NCI-H748 (cell line): Measurements from ENCODE around the gene MED26.
A peak's percentile ranks its signal among the peaks of the same experiment; 100 is the strongest.

Experiments
- DNase-seq: peaks from one replicate; lab custom pipeline; 2025; ENCODE audit not compliant: unreplicated experiment; lab: John Stamatoyannopoulos, UW

Gene MED26

DNA sequence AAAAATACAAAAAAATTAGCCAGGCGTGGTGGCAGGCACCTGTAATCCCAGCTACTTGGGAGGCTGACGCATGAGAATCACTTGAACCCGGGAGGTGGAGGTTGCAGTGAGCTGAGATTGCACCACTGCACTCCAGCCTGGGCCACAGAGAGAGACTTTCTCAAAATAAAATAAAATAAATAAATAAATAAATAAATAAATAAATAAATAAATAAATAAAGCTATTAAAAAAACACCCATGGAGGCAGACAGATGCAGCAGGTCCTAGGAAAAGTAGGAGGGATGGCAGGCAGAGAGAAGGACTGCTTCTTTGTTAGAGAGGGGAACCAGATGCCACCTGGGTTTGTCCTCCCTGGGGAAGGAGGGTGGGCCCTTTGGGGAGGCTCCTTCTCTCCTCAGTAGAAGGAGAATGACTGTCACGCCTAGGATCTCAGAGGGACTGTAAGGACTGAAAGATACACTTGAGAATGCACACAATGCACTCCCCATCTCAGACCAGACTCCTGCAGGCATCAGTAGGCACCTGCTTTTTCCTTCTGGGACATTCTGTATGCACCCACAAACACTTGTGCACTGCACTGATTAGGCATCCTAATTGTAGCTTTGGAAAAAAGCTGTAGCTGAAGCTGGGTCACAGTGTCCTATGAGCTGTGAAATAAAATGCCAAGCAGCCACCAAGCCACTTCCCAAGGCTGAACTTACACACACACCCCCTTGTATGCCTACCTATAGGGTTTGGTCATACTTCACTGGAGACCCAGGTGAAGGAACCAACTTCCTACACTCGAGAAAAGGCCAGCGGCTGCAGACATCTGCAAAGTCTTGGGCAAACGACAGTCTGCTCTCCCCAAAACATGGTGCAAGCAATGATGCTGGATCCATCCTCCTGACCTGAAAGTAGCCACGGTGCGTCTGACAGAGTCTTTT lies 36.9 kb downstream of the MED26 start:
- DNase-seq, result no peak

DNA sequence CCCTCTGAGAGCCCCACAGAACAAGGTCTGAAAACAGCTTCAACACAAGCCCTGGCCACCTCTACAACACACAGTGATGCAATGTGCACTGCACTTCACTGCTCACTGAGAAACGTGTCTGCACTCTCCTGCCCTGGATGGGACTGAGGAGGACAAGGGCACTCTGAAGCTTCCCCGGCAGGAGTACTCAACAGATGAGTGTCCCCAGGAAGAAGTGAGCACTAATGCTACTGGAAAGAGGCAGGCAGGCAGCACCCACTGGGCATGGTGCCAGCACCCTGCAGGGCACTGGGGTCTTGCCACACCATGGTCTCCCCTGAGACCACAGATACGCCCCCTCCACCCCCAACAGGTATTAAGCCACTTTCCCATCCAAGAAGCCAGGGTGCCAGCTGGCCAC lies 38.1 kb downstream of the MED26 start:
- no peak for DNase-seq

DNA sequence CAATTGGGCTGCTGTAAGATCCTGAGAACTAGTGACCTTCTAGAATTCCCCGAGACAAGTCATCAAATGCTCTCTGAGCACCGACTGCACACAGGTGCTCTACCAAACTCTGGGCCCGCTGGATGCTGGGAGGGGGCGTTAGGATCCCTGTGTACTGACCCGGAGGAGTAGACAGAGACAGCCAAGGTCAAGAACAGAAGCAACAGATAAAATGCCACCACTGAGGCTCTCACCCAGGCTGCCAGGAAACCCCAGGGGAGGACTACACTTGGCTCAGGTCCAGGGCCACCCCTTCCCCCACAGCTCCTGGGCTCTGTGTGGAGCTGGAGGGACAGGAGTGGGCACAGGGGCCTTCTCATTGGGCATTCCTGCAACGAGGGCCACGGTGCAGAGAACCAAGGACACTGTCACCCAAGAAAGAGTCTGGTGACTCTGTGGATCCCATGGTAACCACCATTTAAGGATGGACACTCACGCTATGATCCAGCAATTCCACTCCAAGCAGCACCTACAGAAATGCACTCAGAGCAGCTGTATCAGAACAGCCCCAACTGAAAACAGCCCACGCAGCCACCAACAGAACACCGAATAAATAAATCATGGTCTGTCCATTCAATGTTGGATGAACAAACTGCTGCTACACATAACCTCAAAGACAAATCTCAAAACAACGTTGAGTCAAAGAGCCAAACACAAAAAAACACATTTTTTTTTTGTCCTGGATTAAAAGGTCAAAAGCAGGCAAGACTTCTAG lies 39.0 kb downstream of the MED26 start:
- no peak for DNase-seq

GRCh38 chr19:16587833-16588823 lies 39.9 kb downstream of the MED26 start:
- no peak for DNase-seq

DNA sequence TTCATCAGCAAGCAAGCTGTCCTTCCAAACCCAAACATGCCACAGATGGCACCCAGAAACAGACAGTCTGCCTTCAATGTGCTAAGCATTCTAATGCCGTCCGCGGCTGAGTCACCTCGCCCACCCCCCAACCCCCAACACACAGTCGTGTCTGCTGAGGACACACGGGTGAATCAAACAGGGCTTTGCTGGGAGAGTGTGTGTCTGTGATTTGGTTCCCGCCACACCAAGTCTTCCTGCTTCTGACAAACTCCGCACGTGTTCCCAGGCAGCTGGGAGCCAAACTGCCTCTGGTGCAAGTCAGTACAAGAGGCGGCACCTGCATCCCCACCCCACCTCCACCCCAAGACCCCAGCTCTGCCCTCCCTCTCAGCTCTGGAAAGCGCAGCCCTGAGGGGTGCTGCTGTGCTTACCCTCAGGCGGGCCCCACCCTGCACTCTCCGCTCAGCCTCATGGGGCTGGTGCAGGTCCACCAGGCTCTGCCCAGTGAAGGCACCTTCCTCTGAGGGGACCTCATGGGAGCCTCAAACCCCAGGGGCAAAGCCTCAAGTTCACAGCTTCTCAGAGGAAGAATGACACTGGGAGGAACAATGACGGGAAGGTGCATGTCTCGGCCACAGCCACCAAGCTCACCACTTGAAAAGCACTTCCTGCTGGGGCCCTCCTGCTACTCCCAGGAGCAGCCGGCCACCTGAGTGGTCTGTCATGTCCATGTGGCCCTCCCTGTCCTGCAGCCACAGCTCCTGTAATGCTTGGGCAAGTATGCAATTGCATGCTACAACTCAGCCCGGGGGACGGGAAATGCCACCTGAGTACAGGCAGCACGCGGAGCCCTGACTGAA lies 40.8 kb downstream of the MED26 start:
- no peak for DNase-seq

DNA sequence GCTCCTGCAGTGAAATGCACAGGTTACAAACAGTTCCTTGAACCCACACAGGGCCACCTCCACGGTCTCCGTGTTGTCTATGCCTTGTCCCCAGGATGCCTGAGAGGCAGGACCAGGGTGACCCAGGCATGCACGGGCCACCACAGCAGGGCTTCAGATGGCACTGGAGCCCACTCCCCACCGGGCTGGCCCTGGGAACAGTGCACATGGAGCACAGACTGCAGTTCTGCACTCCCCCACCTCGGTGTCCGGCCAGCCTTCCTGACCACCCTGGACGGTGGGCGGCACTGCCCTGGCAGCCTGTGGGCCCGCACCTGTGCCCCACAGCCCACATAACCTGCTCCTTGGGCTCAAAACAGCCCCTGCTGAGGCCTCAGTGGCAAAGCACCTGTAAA lies 41.5 kb downstream of the MED26 start:
- no peak for DNase-seq

GRCh38 chr19:16585808-16586476 lies 42.1 kb downstream of the MED26 start:
- DNase-seq, result no peak

DNA sequence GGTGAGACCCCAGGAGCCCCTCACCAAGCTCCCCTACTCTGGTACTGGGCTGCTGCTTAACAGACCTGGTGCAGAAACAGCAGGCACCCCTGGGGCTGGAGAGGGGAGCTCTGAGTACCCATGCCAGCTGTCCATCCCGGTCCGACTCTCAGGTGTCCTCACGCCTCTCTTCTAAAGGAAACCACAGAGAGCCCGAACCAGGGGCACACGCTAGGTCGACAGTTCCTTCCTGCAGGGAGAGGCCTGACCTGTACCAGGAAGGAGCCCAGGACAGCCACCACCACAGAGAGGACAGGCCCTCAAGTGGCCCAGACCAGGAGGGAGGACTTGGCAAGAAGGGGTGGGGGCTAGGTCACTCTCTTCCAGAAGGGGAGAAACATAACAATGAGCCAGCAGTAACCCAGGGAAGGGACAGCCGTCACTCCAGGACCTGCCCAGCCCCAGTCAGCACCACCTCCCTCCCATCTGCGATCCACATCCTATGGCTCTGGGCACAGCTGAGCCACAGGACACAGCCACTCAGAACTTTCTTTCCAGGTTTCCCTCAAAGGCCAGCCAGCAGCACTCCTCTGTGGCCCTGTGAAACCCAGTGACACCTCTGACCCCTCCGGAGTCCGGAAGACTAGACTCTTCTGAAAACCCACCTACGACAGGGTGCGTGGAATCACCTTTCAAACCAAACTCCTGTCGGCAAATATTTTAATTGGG lies 42.8 kb downstream of the MED26 start:
- DNase-seq, result no peak

- peak; percentile 7 for DNase-seq
Measured at GRCh38 chr19:16584248-16585093, 43.5 kb downstream of the MED26 start.

GRCh38 chr19:16582486-16583261 lies 45.3 kb downstream of the MED26 start:
- no peak for DNase-seq

DNA sequence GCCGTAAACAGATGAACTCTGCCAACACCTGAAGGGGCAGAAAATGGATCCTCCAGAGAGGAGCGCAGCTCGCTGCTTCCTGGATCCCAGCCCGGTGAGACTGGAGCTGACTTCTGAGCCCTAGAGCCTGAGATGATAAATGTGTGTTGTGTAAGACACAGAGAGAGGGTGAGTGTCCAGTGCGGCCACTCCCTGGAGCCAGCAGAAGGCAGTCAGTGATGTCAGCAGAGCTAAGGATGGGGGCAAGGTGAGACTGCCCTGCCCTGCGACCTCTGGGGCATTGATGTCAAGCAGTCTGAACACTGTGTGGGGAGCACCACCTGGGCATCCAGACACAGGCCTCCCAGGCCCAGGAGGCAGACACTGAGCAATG lies 46.0 kb downstream of the MED26 start:
- DNase-seq, result no peak

DNA sequence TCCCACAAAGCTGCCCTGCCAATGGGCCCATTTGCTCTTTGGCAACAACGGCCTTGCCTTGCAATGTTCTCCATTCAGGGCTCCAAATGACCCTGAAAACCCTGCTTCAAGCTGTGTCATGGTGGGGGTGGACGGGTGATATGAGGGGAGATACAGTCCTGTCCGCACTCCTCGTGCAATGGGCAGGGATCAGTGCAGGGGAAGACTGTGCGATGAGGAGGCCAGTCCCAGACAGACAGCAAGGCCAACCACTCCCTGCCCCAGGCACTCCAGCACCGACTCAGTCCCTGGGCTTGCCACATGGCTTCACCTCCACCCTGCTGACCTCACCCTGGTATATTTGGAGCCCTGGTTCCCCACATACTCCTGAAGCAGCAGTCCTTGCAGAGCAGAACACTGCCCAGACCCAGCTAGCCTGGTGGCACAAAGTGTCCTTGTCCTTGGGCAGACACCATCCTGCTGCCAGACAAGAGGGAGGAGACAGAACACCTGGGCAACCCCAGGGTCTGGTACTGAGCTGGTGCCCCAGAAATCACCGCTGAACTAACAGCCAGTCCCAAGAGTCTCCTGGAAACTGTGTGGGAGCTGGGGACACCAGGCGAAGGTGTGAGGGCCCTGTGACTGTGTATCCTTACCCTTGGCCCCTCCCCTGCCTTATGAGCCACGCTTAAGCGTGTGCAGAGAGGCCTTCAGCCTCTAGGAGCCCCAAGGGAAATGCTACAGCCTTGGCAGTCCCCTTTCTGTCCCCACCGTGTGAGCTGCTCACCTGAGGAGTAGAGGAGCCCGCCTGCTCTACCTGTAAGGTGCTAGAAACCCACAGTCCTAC lies 46.6 kb downstream of the MED26 start:
- no peak for DNase-seq

- no peak for DNase-seq
Measured at GRCh38 chr19:16579381-16579780, 48.6 kb downstream of the MED26 start.

GRCh38 chr19:16577531-16577985 lies 50.4 kb downstream of the MED26 start:
- no peak for DNase-seq

DNA sequence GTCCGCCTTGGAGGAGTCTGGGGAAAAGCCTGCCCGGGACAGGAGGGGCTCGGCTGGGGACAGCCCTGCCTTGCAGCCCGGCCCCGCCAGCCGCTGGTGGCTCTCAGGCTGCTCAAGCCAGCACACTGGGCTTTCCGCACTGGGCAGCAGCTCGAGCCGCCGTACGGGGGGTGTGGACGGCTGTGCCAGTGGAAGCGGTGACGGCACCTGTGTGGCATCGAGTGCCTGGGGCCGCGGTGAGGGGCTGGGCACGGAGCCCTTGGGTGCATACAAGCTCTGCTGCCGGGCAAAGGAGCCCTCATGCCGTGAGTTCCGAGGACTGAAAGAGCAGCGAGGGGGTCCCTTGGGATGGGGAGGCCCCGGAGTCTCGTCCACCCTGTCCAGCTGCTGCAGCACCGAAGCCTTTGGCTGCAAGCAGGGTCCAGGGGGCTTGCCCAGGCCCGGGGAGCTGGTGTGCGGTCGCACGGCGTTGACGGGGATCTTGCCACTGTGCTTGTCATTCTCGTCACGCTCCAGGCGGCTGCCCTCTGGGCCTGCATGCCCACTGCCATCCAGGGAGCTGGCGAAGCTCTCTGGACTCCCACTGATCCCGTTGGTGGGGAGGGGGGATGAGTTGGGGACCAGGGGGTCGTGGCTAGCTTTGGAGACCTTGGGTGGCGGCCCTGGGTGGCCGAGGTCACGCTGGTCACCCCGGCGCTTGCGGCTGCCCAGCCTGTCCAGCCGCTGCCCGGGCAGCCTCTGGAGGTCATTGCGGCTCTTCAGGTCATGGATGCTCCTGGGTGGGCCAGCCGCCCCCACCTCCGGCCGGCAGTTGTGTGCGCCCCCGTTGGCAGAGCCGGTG lies 51.1 kb downstream of the MED26 start:
- DNase-seq, result no peak
